IPS-11a (cell line): ENCODE measurements around the gene F12.
"Not testable (repeated sequence)": the region's sequence is repeated elsewhere in the genome, so short reads cannot be mapped to it uniquely, and the experiment has no call there.

Experiments used
- H3K4me3 ChIP-seq: one replicate; pipeline ENCODE4 v1.5.1; 2013; ENCODE audit warnings: low read depth, low read length, control low read depth

F12 gene

DNA sequence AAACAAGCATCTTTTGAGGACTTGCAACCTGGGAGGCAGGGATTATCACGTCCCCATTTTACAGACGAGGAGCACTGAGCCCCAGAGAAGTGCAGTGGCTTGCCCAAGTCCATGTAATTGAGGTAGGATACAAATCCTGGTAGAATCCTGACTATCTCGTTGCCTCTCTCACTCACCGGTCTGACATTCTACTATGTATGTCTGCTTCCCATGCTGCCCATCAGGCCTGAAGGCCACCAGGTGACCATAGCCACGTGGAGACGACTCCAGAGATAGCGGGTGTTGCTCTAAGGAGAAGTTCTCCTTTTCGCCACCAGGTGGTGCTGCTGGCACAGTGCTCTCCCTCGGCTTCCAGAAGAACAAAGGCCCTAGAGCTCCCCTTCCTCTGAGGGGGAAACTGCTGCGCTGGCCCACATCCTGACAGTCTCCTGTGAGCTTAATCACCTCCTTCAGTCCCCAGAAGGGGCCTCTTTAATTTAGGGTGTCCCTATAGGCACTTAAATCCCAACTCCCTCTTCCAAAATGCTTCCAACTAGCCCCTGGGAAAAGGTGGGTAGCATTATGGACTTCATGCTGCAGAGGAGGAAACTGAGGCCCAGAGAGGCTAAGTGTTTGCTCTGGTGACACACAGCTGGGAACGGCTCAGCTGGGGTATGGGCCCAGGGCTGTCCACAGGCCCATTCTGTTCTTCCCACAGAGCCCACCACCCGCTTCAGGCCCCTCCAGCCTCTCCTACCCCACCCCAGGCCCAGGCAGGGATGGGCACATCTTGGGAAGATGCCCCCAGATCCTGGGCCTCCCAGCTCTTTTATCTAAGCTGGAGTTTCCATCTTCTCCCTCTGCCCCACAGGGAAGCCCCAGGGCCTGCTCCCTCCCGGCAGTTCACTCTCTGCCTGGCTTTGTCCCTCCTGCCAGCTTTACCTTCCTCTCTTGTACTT, 18.7 kb downstream of the F12 start:
- no peak overlapping the region for H3K4me3 ChIP-seq

- H3K4me3 ChIP-seq: no peak overlapping the region
These were observed 19.9 kb downstream of the F12 start for GRCh38 chr5:177389241-177390169.

DNA sequence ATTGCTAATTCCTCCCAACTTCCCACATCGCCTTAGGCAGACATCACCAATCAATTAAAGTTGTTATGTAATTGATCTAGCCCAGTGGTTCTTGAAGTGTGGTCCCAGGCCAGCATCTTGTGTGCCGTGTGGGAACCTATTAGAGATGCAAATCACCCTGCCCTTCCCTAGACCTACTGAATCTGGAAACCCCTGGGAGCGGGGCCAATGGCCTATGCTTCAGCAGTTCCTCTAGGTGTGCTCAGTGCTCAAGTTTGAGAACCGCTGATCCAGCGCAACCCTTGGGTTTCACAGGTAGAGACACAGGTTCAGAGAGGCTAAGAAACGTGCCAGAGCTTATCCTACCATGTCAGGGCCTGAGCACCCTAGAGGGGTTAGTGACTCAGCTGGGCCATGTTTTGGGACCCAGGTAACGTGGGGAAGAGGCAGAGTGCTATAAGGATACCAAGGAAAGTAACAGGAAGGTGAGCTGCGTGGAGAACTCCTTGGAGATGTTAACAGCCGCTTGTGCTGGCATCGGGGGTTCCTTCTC, 20.8 kb downstream of the F12 start:
- H3K4me3 ChIP-seq: no peak overlapping the region

- no peak overlapping the region for H3K4me3 ChIP-seq
These were observed 22.0 kb downstream of the F12 start for GRCh38 chr5:177387405-177387804.

- H3K4me3 ChIP-seq: no peak overlapping the region
These were observed 22.8 kb downstream of the F12 start for GRCh38 chr5:177386542-177386941.

DNA sequence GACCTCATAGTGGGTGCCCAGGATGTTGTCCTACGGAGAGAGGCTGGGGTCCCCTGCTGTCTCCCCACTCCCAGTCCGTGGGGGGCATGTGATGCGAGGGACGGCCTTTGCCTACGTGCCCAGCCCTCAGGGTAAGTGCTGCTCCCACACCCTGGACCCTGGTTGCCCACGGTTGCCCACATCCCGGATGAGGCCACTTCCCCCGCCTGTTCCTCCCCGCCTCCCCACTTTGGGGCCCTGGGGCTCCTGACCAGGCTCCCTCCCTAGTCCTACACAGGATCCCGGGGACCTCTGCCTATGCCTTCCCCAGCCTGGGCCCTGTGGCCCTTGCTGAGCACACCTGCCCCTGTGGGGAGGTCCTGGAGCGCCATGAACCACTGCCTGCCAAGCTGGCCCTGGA, 23.6 kb downstream of the F12 start:
- H3K4me3 ChIP-seq: no peak overlapping the region

GRCh38 chr5:177384134-177384533, 25.2 kb downstream of the F12 start, which contains the start of gene SLC34A1:
SLC34A1 (plus strand) TSS chr5:177384434; CDS start chr5:177385742, 1,308 bp downstream.
- H3K4me3 ChIP-seq: no peak within 1 kb of the TSS

DNA sequence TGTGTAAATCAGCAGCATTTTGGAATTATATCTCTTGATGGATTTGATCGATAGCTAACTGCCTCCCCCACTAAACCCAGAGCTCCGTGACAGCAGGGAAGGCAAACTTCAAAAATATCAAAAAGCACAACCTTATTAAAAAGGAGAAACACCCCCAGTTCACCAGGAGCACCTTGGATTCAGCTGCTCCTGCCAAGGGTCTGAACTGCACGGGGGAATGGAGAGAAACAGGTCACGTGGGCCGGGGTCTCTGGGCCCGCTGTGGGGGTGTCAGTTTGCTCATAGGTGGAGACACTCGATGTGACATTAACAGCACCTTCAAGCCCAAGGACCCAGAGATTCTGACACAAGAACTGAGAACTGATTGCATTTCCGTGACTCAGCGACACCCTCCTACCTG, 26.2 kb downstream of the F12 start:
- H3K4me3 ChIP-seq: no peak overlapping the region

DNA sequence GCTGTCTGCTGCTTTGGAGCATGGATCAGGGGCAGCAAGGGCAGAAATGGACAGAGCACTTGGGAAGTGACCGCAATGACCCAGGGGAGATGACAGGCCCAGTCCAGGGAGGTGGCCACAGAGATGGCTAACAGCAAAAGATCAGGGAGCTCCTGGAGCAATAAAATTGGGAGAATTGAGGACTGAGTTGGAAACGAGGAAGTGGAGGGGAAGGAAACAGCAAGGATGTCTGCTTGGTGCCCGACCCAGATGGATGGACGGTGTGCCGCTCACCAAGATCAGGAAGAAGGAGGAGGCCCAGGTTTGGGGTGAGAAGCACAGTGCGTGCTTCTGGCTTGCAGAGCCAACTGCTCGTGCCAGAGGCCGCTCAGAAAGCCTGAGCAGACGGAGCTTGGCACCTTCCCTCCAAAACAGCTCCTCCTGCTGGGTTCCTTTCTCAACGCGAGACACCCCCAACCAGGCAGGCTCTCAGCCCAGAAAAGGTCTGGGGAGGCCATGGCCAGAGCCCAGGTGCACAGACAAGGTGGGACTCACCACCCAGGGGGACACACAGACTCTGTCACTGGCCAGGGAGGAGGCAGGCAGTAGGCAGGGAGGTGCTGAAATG, 26.8 kb downstream of the F12 start:
- H3K4me3 ChIP-seq: no peak overlapping the region

- H3K4me3 ChIP-seq: no peak overlapping the region
These were observed 28.6 kb downstream of the F12 start for GRCh38 chr5:177380805-177381126.

DNA sequence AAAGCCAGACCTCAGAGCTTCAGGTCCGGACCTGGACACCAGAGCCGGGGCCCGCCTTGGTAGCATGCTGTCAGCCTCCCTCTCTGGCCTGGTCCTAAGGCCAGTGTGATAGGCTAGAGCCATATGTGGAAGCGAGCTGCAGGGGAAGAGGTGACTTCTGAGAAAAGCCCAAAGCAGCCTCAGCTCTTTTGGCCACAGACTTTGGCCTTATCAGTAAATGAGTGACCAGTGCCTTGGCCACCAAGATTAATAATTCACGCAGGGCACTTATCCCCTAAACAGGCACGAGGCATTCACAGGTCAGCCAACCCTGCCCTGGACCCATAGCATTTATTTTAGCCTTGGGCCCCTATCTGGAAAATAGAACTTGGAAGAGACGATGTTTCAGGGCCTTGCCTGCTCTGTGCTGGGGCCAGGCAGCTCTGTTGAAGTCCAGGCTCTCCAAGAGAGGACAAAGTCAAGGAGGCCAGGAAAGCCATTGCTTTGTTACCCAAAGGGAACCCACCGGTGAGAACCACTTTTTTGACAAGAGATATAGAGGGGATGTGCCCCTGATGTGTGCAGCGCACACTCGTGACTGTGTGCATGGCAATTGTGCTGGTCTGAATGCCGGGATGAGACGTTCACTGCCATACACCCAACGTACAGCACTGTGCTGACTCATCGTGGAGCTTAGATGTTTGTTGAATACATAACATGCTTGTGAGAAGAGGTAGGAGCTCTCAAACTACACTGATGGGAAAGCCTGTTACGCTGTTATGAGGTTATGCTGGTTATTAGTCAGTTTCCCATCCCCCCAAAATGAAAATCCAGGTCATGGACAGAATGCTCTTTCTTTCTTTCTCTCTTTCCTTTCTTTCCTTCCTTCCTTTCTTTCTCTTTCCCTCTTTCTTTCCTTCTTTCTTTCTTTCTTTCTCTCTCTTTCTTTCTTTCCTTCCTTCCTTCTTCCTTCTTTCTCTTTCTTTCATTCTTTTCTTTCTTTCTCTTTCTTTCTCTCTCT, 30.2 kb downstream of the F12 start:
- H3K4me3 ChIP-seq: no peak overlapping the region

GRCh38 chr5:177377851-177378776, 31.2 kb downstream of the F12 start:
- H3K4me3 ChIP-seq: no peak overlapping the region

GRCh38 chr5:177376107-177376506, 33.3 kb downstream of the F12 start:
- H3K4me3 ChIP-seq: no peak overlapping the region

DNA sequence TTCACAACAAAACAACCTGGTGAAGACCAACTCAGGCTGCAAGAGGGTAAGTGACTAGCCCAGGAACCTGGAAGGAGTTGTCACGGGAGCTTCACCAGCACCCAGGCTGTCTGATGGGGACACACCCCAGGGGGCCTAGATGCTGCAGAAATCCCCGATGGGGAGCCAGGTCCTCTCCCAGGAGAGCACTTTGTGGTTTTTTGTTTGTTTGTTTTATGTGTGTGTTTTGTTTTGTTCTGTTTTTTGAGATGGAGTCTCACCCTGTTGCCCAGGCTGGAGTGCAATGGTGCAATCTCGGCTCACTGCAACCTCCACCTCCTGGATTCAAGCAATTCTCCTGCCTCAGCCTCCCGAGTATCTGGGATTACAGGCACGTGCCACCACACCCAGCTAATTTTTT, 33.8 kb downstream of the F12 start:
- H3K4me3 ChIP-seq: not testable (repeated sequence)

DNA sequence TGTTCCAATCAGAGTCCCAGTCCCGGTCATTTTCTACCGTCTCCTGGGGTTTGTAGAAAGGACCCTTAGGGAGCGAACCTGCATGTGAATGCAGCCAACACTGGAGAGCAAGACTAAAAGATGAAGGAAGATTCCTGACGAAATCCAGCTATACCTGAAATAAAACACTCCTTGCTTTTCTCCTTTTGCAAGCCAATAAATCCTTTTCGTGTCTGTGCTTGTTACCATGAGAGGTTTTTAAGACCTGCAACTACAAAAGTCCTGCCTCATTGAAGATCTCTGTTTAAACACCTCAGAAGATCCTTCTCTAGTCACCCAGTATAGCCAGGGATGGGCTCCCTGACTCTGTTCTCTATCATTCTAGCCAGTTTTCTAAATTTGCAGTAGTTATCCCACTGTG, 35.2 kb downstream of the F12 start:
- H3K4me3 ChIP-seq: no peak overlapping the region

GRCh38 chr5:177373806-177374205, 35.6 kb downstream of the F12 start:
- H3K4me3 ChIP-seq: no peak overlapping the region

DNA sequence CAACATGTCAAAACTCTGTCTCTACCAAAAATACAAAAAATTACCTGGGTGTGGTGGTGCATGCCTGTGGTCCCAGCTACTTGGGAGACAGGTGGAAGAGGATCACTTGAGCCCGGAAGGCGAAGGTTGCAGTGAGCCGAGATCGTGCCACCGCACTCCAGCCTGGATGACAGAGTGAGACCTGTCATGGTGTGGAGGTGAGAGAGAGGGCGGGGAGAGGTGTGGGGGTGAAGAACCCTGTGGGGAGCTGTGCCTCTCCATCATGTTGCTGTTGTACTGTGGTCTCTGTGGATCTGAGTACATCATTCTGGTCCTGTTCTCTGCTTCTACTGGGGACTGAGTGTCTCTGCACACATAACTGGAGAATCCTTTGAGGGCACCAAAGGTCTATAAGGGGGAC, 36.5 kb downstream of the F12 start:
- no peak overlapping the region for H3K4me3 ChIP-seq

GRCh38 chr5:177372034-177372896, 37.1 kb downstream of the F12 start:
- H3K4me3 ChIP-seq: no peak overlapping the region
